Eye (tissue), 1 donor: ENCODE measurements around the gene SLC49A3.

Source experiments
- DNase-seq: peaks from one replicate; pipeline ENCODE4 v3.0.0-alpha.2; 2015

SLC49A3 gene

GRCh38 chr4:664713-665231 is 24.2 kb downstream of the SLC49A3 start:
- no peak for DNase-seq

GRCh38 chr4:663438-664428 is 25.2 kb downstream of the SLC49A3 start:
- peak; percentile 83 for DNase-seq

GRCh38 chr4:663046-663437 is 25.9 kb downstream of the SLC49A3 start:
- no peak for DNase-seq

GRCh38 chr4:661881-662761 is 26.8 kb downstream of the SLC49A3 start:
- DNase-seq: peak; percentile 0

GRCh38 chr4:661231-661630 is 27.7 kb downstream of the SLC49A3 start:
- DNase-seq: no peak

- no peak for DNase-seq
Measured at GRCh38 chr4:660401-660800, 28.6 kb downstream of the SLC49A3 start.

- DNase-seq: no peak
Measured at GRCh38 chr4:659851-660250, 29.1 kb downstream of the SLC49A3 start.

GRCh38 chr4:658681-659667 is 30.0 kb downstream of the SLC49A3 start:
- no peak for DNase-seq

GRCh38 chr4:657834-658667 is 30.9 kb downstream of the SLC49A3 start:
- peak; percentile 74 for DNase-seq

GRCh38 chr4:657338-657833 is 31.6 kb downstream of the SLC49A3 start:
- DNase-seq: no peak

- no peak for DNase-seq
Measured at GRCh38 chr4:656436-657337, 32.3 kb downstream of the SLC49A3 start.

- DNase-seq: no peak
Measured at GRCh38 chr4:655464-656151, 33.3 kb downstream of the SLC49A3 start.

GRCh38 chr4:654871-655463 is 34.0 kb downstream of the SLC49A3 start:
- DNase-seq: no peak

- no peak for DNase-seq
Measured at GRCh38 chr4:654503-654845, 34.5 kb downstream of the SLC49A3 start.

- DNase-seq: no peak
Measured at GRCh38 chr4:653831-654502, 35.0 kb downstream of the SLC49A3 start.

GRCh38 chr4:653080-653821 is 35.7 kb downstream of the SLC49A3 start:
- no peak for DNase-seq

- DNase-seq: no peak
Measured at GRCh38 chr4:651884-652642, 36.9 kb downstream of the SLC49A3 start.
